HCT116 (cell line): ENCODE measurements around the gene P4HTM. TPM values are rescaled to one million over a fixed set of nuclear protein-coding genes. Genes with fewer than 3 reads are reported as not detected.
A peak's percentile ranks its signal among the peaks of the same experiment; 100 is the strongest.

ENCODE experiments used
- microRNA counts: library from miRNA; unstranded; fragments of <30 nt; microRNA quantifications from one replicate; lab custom pipeline; 2015
- microRNA-seq: library from miRNA; unstranded; fragments of <30 nt; microRNA quantifications from one replicate; pipeline ENCODE4, GENCODE V29; 2016; ENCODE audit warnings: borderline number of aligned reads
- total RNA-seq: library from RNA; stranded (reverse); gene quantifications from one replicate; pipeline ENCODE4 v1.2.1, GENCODE V29; 2021; ENCODE audit not compliant: unreplicated experiment
- TF ChIP-seq, protein P1 (sequence below), 3 experiments: fragments of 200-600 bp in 1 of 3; sonication (generic) in 1 of 3; IDR thresholded peaks in 2 of 3; conservative IDR thresholded peaks in 1 of 3; 2 replicates each; pipeline ENCODE4 v1.5.1; 2012 to 2017; ENCODE audit warnings: low read depth in 2 of 3, low read length in 2 of 3, antibody characterized with exemption in 1 of 3, borderline replicate concordance in 1 of 3, control low read depth in 1 of 3, mild to moderate bottlenecking in 1 of 3, mixed read lengths in 1 of 3, mixed run types in 1 of 3, moderate library complexity in 1 of 3; ENCODE audit not compliant: insufficient read depth in 1 of 3

The P4HTM gene
- total RNA-seq, 1 experiment from 2014 or later = 60.5 TPM

DNA sequence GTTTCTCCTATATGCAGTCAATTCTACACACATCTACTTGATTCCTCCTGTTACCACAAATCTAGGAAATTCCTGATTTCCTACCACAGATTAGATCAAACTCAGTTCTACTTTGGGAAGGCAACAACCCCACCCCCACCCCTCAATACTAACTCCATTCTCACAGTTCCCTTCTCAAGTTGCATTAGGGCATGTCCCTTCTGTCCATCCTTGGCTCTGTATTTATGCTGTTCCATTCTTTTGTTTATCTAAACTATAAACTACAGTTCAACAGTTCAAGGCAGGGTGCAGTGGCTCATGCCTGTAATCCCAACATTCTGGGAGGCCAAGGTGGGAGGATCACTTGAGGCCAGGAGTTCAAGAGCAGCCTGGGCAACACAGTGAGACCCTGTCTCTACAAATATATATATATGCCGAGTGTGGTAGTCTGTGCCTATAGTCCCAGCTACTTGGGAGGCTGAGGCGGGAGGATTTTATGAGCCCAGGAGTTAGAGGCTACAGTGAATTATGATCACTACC, 64.4 kb downstream of the P4HTM start (continued):
- TF ChIP-seq, protein P1, sequence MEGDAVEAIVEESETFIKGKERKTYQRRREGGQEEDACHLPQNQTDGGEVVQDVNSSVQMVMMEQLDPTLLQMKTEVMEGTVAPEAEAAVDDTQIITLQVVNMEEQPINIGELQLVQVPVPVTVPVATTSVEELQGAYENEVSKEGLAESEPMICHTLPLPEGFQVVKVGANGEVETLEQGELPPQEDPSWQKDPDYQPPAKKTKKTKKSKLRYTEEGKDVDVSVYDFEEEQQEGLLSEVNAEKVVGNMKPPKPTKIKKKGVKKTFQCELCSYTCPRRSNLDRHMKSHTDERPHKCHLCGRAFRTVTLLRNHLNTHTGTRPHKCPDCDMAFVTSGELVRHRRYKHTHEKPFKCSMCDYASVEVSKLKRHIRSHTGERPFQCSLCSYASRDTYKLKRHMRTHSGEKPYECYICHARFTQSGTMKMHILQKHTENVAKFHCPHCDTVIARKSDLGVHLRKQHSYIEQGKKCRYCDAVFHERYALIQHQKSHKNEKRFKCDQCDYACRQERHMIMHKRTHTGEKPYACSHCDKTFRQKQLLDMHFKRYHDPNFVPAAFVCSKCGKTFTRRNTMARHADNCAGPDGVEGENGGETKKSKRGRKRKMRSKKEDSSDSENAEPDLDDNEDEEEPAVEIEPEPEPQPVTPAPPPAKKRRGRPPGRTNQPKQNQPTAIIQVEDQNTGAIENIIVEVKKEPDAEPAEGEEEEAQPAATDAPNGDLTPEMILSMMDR (IDR thresholded peaks at IDR 0.05 in 2 of 3, conservative IDR thresholded peaks at IDR 0.05 in 1 of 3; ENCODE audit: borderline replicate concordance in 1 of 3, insufficient read depth in 1 of 3, low read depth in 2 of 3, low read length in 2 of 3) = no peak

MicroRNA genes within 50 kb of the gene (microRNA counts, 767-probe panel; counts per million panel counts)
- 24,863 counts per million, percentile 75 among the panel's probes with 10 or more counts for microRNA hsa-miR-191-5p (lab: Ali Mortazavi, UCI)
- not detected for microRNA hsa-miR-425-5p (lab: Ali Mortazavi, UCI)

Small RNA genes within 50 kb of the gene (microRNA-seq; reads per million reads assigned to microRNA genes)
- 23,740 reads per million, percentile 98 among the genes with 10 or more reads in this experiment for gene MIR191
- gene MIR425 = 7,118 reads per million, percentile 94 among the genes with 10 or more reads in this experiment

Other genes with a start within 250 kb of the P4HTM start
- gene PRKAR2A, start 142.4 kb upstream of the P4HTM start, total RNA-seq = 63.3 TPM
- 8.7 TPM for gene SLC25A20, start 91.4 kb upstream of the P4HTM start, total RNA-seq
- 105 TPM for gene ARIH2, start 71.4 kb upstream of the P4HTM start, total RNA-seq
- 174 TPM for gene WDR6, start 17.1 kb downstream of the P4HTM start, total RNA-seq
- gene DALRD3, start 28.3 kb downstream of the P4HTM start, total RNA-seq = 42.9 TPM
- gene NDUFAF3, start 31.9 kb downstream of the P4HTM start, total RNA-seq = 91.0 TPM
- gene IMPDH2, start 39.2 kb downstream of the P4HTM start, total RNA-seq = 599 TPM
- 105 TPM for gene QRICH1, start 103.8 kb downstream of the P4HTM start, total RNA-seq
- 346 TPM for gene QARS1, start 114.5 kb downstream of the P4HTM start, total RNA-seq
- gene USP19, start 130.6 kb downstream of the P4HTM start, total RNA-seq = 92.8 TPM
- 213 TPM for gene LAMB2, start 142.8 kb downstream of the P4HTM start, total RNA-seq
- 32.8 TPM for gene CCDC71, start 176.1 kb downstream of the P4HTM start, total RNA-seq
- gene KLHDC8B, start 181.4 kb downstream of the P4HTM start, total RNA-seq = 10.4 TPM